GM18858 (cell line): ENCODE measurements around the gene CFAP68.

Experiments used
- ATAC-seq: cut with Tn5 transposase; IDR thresholded peaks from one replicate; pipeline ENCODE4 v1.9.1; 2021; ENCODE audit not compliant: unreplicated experiment

Gene CFAP68

DNA sequence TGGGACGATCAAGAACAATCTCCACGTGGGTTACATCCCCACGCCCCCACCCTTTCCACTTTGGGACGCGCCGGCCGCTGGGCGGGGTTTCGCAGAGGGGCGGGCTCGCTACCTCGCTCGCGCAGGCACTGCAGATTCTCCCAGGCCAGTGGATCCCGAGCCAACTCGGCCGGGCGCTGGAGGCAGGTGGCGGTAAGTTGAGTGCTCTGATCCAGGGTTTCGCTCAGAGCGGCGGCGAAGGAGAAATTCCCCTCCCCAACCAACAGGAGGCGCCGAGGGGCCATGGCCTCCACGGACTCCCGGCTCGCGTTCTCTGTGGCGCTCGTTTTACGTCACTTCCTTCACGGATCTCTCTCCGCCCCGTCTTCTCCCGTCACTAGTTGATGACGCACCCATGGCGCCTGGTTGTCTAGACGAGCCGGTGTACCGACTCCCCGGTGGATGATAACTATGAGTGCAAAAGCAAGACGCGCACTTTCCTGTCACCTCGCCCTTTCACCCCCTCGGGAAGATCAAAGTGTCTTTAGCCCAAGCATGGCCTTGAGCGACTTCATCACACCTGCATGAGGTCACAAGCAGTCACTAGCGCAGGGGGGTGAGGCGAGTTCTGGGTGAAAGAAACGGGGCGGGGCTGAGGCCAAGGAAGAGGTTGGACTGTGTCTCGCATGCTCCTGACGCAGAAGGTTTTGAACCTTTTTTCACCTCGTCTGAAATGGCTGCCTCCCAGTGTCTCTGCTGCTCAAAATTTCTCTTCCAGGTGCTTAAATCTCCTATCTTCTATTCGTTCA lies at the start of gene CFAP68, which contains the start of gene FDXACB1:
Gene CFAP68 (plus strand): TSS at position 693 of the 788 bp plus-strand sequence. CDS start 20 bp downstream, at position 713.
Gene FDXACB1 (minus strand): TSS at position 317 of the 788 bp plus-strand sequence. CDS start 33 bp downstream, at position 284.
- peak; percentile 59 for ATAC-seq

GRCh38 chr11:111833524-111833923 lies 45.8 kb upstream of the CFAP68 start:
- ATAC-seq: no peak

DNA sequence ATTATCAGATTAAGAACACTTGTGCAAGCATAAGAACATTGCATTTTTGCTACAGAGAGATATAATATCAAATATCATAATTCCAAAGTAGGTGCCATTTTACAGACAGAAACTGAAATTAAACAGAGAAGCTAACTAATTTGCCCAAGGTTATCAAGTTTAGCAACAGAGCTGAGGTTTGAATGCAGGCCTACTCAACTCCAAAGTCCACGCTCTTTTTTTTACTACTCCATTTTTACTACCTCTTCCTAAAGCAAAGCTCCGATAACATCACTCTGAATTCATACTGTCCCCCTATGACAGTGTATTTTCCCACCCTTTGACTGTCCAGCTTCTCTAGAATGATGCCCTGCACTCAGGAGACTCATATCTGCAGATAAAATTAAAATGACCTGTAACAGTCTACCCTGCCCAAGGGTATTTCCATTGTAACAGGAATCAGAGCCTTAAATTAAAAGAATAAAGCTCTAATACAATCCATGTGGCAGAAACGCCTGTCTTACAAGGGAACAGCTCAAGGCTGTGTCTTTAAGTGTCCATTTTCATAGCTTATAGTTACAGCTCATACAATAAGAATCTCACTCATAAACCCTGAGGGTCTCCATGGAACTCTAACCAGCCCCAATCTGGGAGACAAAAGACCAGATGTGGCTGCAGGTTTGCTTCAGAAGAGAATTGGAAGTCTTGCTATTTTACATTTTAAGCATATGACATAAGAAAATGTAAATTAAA lies 44.7 kb upstream of the CFAP68 start:
- ATAC-seq: no peak

DNA sequence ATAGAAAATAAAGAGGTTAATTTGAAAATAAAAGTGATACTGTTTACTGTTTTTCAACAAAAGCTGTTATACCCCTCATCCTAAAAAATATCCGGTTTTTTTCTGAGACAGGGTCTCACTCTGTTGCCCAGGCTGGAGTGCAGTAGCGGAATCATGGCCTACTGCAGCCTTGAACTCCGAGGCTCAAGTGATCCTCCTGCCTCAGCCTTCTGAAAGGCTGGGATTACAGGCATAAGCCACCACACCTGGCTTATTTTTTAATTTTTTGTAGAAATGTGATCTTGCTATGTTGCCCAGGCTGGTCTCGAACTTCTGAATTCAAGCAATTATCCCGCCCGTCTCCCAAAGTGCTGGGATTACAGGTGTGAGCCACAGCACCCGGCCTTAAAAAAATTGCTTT lies 43.7 kb upstream of the CFAP68 start:
- ATAC-seq: no peak

- ATAC-seq: no peak
Observed at GRCh38 chr11:111836162-111836561, 43.2 kb upstream of the CFAP68 start.

- ATAC-seq: peak; percentile 60
Observed at GRCh38 chr11:111836721-111837120, 42.6 kb upstream of the CFAP68 start.

DNA sequence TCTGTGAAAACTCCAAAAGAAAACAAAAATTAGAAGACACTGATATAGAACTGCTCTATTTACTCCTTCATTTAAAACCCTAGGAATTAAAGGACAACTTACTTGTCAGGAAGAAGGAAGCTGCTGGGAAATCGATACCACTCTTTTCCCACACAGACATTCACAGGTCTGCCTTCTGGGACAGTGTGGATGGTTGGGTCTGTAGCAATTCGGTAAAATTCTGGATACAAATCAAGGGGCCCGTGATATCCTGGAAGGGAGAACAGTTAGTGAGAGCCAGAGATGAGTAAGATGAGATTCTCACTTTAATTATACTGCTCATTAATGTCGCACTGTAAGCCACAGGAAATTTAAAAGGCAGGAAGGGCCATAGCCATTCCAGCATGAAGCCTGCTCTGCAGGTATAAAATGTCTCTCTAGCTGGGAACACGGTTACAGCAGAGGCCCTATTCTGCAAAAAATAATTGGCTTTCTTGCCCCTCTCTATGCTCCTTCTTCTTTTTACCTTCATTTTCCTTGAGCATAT lies 41.9 kb upstream of the CFAP68 start:
- ATAC-seq: no peak

GRCh38 chr11:111838054-111838453 lies 41.3 kb upstream of the CFAP68 start:
- ATAC-seq: no peak

DNA sequence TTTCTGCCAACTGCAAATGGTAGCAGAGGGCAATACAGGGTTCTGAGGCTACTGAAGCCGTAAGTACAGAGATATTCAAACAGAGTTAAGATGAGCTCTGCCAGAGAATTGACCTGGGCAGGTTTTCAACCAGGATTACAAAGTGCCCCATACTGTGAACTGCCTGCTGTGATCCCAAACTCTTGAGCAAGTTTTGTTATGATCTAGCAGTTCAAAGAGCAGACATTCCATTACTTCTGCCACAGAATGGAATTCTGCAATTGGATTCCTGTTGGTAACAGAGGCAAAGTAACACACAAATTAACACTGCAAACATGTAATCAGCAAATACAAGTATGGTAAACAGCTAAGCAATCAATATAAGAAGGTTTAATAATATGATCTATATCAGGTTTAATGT lies 39.2 kb upstream of the CFAP68 start:
- ATAC-seq: no peak

GRCh38 chr11:111841370-111842053 lies 37.8 kb upstream of the CFAP68 start:
- ATAC-seq: no peak

DNA sequence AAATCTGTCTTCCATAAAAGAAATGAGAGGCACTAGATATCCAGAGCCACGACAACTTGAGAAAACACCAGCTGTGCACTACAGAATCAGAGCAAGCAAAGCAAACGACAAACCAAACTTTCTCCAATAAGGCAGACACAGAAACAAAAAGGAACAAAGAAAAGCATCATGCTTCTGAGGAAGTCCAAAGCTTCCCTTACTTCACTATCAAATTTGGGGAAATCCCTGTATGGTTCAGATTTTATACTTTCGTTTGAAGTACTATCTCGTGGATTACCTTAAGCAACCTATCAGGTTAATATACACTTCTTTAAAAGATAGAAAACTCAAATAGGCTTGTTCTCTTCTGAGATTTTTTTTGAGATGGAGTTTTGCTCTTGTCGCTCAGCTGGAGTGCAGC lies 35.7 kb upstream of the CFAP68 start:
- no peak for ATAC-seq

- no peak for ATAC-seq
Observed at GRCh38 chr11:111845276-111846028, 33.9 kb upstream of the CFAP68 start.

DNA sequence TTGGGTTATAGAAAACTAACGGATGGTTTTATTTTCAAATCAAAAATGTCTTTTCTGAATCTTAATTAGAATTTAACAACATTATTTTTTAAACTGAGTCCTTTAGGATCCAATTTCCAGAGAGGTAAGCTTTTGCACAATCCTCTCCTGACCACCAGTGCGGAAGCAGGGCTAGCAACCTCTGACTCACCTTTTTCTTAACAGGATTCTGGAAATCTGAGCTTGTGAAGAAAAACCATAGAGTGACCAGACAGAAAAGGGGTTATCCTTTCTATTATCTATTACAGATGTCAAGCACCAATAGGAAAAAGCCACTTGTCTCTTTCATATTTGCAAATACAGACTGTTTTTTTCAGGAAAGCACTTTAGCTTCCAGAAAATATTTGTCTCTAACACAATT lies 33.3 kb upstream of the CFAP68 start:
- no peak for ATAC-seq

DNA sequence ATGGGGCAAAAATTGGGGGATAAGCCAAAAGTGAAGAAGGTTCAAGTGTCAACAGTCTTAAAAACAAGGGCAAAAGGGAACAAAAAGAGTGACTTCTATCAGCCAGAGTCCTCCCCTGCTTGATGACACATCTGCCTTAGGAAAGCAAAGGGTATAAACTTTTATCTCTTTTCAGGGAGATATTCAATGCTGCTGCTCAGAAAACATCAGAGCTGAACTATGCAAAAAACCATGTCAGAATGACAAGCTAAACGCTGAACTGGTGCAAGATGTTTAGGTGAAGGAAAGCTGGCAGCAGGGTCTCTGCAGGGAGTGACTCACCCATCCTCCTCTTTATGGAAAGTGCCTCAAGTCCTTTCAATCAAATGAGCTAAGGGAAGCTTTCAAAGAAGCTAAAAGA lies 32.7 kb upstream of the CFAP68 start:
- ATAC-seq: no peak

GRCh38 chr11:111849631-111850030 lies 29.7 kb upstream of the CFAP68 start:
- no peak for ATAC-seq

DNA sequence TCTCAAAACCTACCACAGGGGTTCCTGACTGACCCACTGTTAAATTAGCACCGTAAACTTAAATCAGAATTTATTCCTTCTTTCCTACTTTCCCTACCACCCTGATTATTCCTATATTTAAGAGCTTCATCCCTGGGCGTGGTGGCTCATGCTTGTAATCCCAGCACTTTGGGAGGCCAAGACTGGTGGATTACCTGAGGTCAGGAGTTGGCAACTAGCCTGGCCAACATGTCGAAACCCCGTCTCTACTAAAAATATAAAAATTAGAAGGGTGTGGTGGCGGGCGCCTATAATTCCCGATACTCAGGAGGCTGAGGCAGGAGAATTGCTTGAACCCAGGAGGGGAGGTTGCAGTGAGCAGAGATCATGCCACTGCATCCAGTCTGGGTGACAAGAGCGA lies 28.3 kb upstream of the CFAP68 start:
- no peak for ATAC-seq

GRCh38 chr11:111851636-111852035 lies 27.7 kb upstream of the CFAP68 start:
- ATAC-seq: no peak

- ATAC-seq: no peak
Observed at GRCh38 chr11:111852103-111852502, 27.2 kb upstream of the CFAP68 start.

- ATAC-seq: no peak
Observed at GRCh38 chr11:111855506-111855905, 23.8 kb upstream of the CFAP68 start.

DNA sequence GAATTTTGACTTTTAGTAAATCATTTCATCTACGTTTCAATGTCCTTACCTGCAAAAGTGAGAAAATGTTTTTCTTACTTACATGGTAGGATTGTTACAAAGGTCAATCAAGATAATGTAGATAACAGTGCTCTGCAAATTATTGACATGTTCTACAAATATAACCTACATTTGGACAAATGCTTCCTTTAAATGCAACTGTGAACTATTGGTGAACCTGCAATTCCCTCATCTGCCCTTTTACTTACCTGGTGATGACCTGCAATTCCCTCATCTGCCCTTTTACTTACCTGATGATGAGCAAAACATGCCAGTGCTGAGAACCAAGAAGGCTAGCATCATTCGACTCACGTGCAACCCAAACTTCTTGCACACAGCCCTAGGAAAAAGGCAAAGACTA lies 19.1 kb upstream of the CFAP68 start:
- ATAC-seq: no peak

GRCh38 chr11:111870113-111870512 lies 9.2 kb upstream of the CFAP68 start:
- no peak for ATAC-seq
